Naive thymus-derived CD4-positive, alpha-beta T cell (primary cell): ENCODE measurements around the gene ORC2. TPM values are rescaled to one million over a fixed set of nuclear protein-coding genes. Genes with fewer than 3 reads are reported as not detected.
A peak's percentile ranks its signal among the peaks of the same experiment; 100 is the strongest.

ENCODE experiments used
- ATAC-seq: fragments of 150-1000 bp; cut with Tn5 transposase; 2 replicates; pipeline ENCODE4 v1.10.0; 2021; ENCODE audit warnings: mild to moderate bottlenecking, moderate library complexity
- CTCF ChIA-PET: fragments of 350-600 bp; sonication (Branson Sonifier 250); formaldehyde crosslinking; loops from one replicate; lab custom pipeline; 2021; ENCODE audit warnings: antibody characterized with exemption; lab: Charles Lee
- POLR2A ChIA-PET: fragments of 350-600 bp; sonication (Branson Sonifier 250); formaldehyde crosslinking; loops from one replicate; lab custom pipeline; 2021; ENCODE audit warnings: antibody characterized with exemption, inconsistent platforms; lab: Charles Lee
- DNase-seq, 9 donors: peaks; one replicate each; pipeline versions ENCODE4 v3.0.0 to v3.0.0-alpha.2; 2020 to 2022; ENCODE audit warnings: mixed read lengths in 1 of 9
- H3K27ac ChIP-seq: one replicate; pipeline ENCODE4 v1.7.0; 2013; ENCODE audit warnings: mild to moderate bottlenecking, low read depth, low read length, moderate library complexity
- H3K27me3 ChIP-seq, 2 donors: one replicate each; pipeline ENCODE4 v1.7.0; 2013; ENCODE audit warnings: low read length in 2 of 2, mild to moderate bottlenecking in 2 of 2, moderate library complexity in 2 of 2; ENCODE audit not compliant: control insufficient read depth in 2 of 2, insufficient read depth in 2 of 2
- H3K36me3 ChIP-seq, 3 experiments: 1 replicate in 2 of 3; 2 replicates in 1 of 3; pipeline ENCODE4 v1.7.0; 2013; ENCODE audit warnings: low read length in 3 of 3, mild to moderate bottlenecking in 3 of 3, moderate library complexity in 1 of 3; ENCODE audit not compliant: insufficient read depth in 3 of 3, control insufficient read depth in 2 of 3
- H3K4me1 ChIP-seq, 2 donors: one replicate each; pipeline ENCODE4 v1.7.0; 2013; ENCODE audit warnings: low read length in 2 of 2, mild to moderate bottlenecking in 2 of 2, moderate library complexity in 1 of 2; ENCODE audit not compliant: control insufficient read depth in 2 of 2, insufficient read depth in 2 of 2
- H3K4me3 ChIP-seq: 2 replicates; pipeline ENCODE4 v1.7.0; 2013; ENCODE audit warnings: mild to moderate bottlenecking, low read length
- H3K9me3 ChIP-seq, 3 experiments: 1 replicate in 2 of 3; 2 replicates in 1 of 3; pipeline ENCODE4 v1.7.0; 2013; ENCODE audit warnings: low read length in 3 of 3; ENCODE audit not compliant: control insufficient read depth in 2 of 3
- H3K27ac Mint-ChIP-seq, 9 donors: one replicate each; pipeline ENCODE4 v1.8.0; 2020 to 2022; ENCODE audit warnings: mixed read lengths in 9 of 9, mild to moderate bottlenecking in 8 of 9, moderate library complexity in 5 of 9, inconsistent platforms in 2 of 9
- H3K27me3 Mint-ChIP-seq, 5 donors: one replicate each; pipeline ENCODE4 v1.8.0; 2021 to 2022; ENCODE audit warnings: mixed read lengths in 5 of 5, mild to moderate bottlenecking in 1 of 5
- H3K36me3 Mint-ChIP-seq, 5 donors: one replicate each; pipeline ENCODE4 v1.8.0; 2020 to 2022; ENCODE audit warnings: mixed read lengths in 5 of 5, mild to moderate bottlenecking in 3 of 5, inconsistent platforms in 1 of 5
- H3K4me1 Mint-ChIP-seq, 7 donors: one replicate each; pipeline ENCODE4 v1.8.0; 2020 to 2022; ENCODE audit warnings: mixed read lengths in 7 of 7, mild to moderate bottlenecking in 3 of 7, inconsistent platforms in 1 of 7
- H3K4me3 Mint-ChIP-seq, 10 donors: one replicate each; pipeline ENCODE4 v1.8.0; 2020 to 2022; ENCODE audit warnings: mild to moderate bottlenecking in 10 of 10, mixed read lengths in 10 of 10, moderate library complexity in 6 of 10, inconsistent platforms in 2 of 10
- H3K9me3 Mint-ChIP-seq, 11 donors: one replicate each; pipeline ENCODE4 v1.8.0; 2020 to 2022; ENCODE audit warnings: mixed read lengths in 11 of 11, mild to moderate bottlenecking in 4 of 11, inconsistent platforms in 1 of 11, moderate library complexity in 1 of 11
- intact Hi-C, 2 donors: fragments of 100-400 bp; cut with micrococcal nuclease; formaldehyde crosslinking; loops; one replicate each; pipeline ENCODE4 v1.15.1; 2023
- polyA plus RNA-seq, 2 donors: library from polyadenylated mRNA; unstranded; fragments of 300-500 nt; fragmentation: Illumina TruSeq; gene quantifications; one replicate each; pipeline ENCODE4 v1.2.3, GENCODE V29; 2021
- total RNA-seq, 6 experiments: library from RNA in 5 of 6; stranded (reverse) in 5 of 6; gene quantifications; 1 replicate in 5 of 6; 2 replicates in 1 of 6; pipeline ENCODE4 v1.2.3 and lab custom pipeline; 2021 to 2026

The ORC2 gene
- total and polyA plus RNA-seq, 7 experiments from 2014 or later = 9.7 to 78.0 (median 34.5) TPM

GRCh38 chr2:200863782-200864175 lies 99.7 kb downstream of the ORC2 start:
- Mint-ChIP-seq H3K4me1 (peaks cover 30 to 58% (median 48%) of the 10 kb centered on the region in 7 donors), H3K27ac (peak overlapping the region; percentile 99 to 100 (median 100)), H3K4me3 (peak overlapping the region; percentile 89 to 98 (median 94)), H3K27me3 (peaks cover 0 to 2% (median 0%) of the 10 kb centered on the region in 5 donors), H3K9me3 (peaks cover 0 to 10% (median 0%) of the 10 kb centered on the region in 11 donors), H3K36me3 (peaks cover 24 to 46% (median 34%) of the 10 kb centered on the region in 5 donors)
- ATAC-seq (peak; percentile 6), DNase-seq (peak in 1 of 9 donors; percentile 35)
- ChIA-PET POLR2A (interaction anchor here (0.6 to 3.2 kb wide), 47 partner anchors 8 to 1513 kb away, joined by 3 to 156 read pairs (median 5); partner anchors contain the start of genes ALS2, BZW1, CASP10 and CASP8), CTCF (interaction anchor here (0.6 to 1.3 kb wide), 5 partner anchors 23 to 368 kb away, joined by 3 to 4 read pairs (median 3); partner anchors contain the start of gene CASP10)
- H3K36me3 ChIP-seq = peaks cover 9 to 42% (median 22%) of the 10 kb centered on the region in 3 experiments
- intact Hi-C loops = loop anchor here (1.0 to 10.0 kb wide), 17 partner anchors 26 to 917 kb away; partner anchors contain the start of genes BZW1 (in 2 of the 2), NIF3L1 (in 2 of the 2), ORC2 (in 2 of the 2) and PPIL3 (in 2 of the 2)
- H3K27me3 ChIP-seq = no peaks in the 10 kb centered on the region
- H3K4me3 ChIP-seq = peak overlapping the region; percentile 100
- peak overlapping the region; percentile 98 for H3K27ac ChIP-seq
- H3K4me1 ChIP-seq = peaks cover 29% of the 10 kb centered on the region in 2 donors
- no peaks in the 10 kb centered on the region for H3K9me3 ChIP-seq

DNA sequence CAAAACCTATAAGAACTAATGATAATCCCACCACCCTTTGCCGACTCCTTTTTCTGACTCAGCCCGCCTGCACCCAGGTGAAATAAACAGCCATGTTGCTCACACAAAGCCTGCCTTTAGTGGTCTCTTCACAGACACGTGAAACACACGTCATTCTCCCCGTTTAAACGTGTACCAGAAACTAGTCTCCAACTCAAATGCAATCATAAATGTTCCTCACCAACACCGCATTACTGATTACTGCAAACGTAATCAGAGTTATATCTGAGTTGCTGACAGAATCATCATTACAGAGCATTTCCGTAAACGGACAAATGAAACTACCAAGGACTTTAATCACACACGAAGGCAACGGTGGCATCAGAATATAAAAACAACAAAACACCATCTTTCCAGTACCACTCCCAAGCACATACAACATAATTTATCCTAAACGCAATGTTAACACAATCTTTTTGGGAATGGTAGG lies 100.9 kb downstream of the ORC2 start:
- DNase-seq (peak in 8 of 9 donors; percentile 42 to 90 (median 70)), ATAC-seq (peak; percentile 51)
- Histone ChIP-seq H3K36me3 (peaks cover 20 to 54% (median 34%) of the 10 kb centered on the region in 3 experiments), H3K27me3 (no peaks in the 10 kb centered on the region), H3K9me3 (no peaks in the 10 kb centered on the region), H3K4me3 (peak overlapping the region; percentile 100), H3K27ac (peak overlapping the region; percentile 98), H3K4me1 (peaks cover 30 to 38% of the 10 kb centered on the region in 2 donors)
- H3K27ac Mint-ChIP-seq = peak overlapping the region; percentile 99 to 100 (median 100)
- peaks cover 0 to 13% (median 0%) of the 10 kb centered on the region in 11 donors for H3K9me3 Mint-ChIP-seq
- H3K4me3 Mint-ChIP-seq = peak overlapping the region; percentile 89 to 98 (median 94)
- ChIA-PET POLR2A (interaction anchor here (0.6 to 3.2 kb wide), 7 partner anchors 8 to 371 kb away, joined by 3 to 156 read pairs (median 25); partner anchors contain the start of genes NIF3L1 and PPIL3), CTCF (no interaction called here)
- peaks cover 36 to 66% (median 56%) of the 10 kb centered on the region in 7 donors for H3K4me1 Mint-ChIP-seq
- H3K27me3 Mint-ChIP-seq = peaks cover 0 to 2% (median 0%) of the 10 kb centered on the region in 5 donors
- peaks cover 36 to 53% (median 45%) of the 10 kb centered on the region in 5 donors for H3K36me3 Mint-ChIP-seq
- intact Hi-C loops = loop anchor here (1.0 to 10.0 kb wide), 5 partner anchors 209 to 908 kb away; partner anchors contain the start of genes HYCC2 (in 1 of the 2), MAIP1 (in 1 of the 2), TMEM237 (in 1 of the 2) and TYW5 (in 1 of the 2)

DNA sequence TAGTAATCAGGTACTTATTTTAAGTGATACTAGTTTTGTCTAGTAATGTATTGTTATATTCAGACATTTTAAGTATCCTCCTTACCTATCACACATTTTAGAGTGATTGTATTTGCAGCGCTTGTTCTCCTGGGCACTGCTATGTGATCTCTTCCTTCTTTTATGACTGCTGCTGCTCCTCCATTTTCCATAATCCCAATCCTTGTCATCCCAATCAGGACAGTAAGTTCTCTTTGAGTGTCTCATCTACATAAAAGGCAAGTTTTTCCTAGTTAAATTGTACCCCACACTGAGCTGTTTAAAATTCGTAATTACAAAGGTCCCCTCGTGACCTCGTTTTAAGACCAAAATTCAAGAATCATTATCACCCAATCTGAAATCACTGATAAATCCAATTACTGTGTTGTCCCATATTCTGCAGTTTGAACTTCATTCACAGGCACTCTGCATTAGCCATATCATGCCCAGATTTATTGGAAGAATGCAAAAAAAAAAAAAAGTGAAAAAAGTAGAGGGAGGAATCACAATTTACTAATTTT lies 101.8 kb downstream of the ORC2 start:
- H3K27ac ChIP-seq = peak overlapping the region; percentile 98
- H3K4me3 ChIP-seq = peak overlapping the region; percentile 100
- intact Hi-C loops = loop anchor here (1.0 to 10.0 kb wide), 6 partner anchors 8 to 907 kb away; partner anchors contain the start of genes HYCC2 (in 1 of the 2), MAIP1 (in 1 of the 2), TMEM237 (in 1 of the 2) and TYW5 (in 1 of the 2)
- no peaks in the 10 kb centered on the region for H3K9me3 ChIP-seq
- DNase-seq = no peak
- CTCF ChIA-PET = no interaction called here
- H3K27me3 ChIP-seq = no peaks in the 10 kb centered on the region
- ATAC-seq = no peak
- POLR2A ChIA-PET = interaction anchor here (0.6 to 4.7 kb wide), 5 partner anchors 10 to 259 kb away, joined by 3 to 22 read pairs (median 5); partner anchors contain the start of genes NIF3L1, ORC2 and PPIL3
- H3K27ac Mint-ChIP-seq = peak overlapping the region; percentile 78 to 100 (median 100)
- peaks cover 0 to 13% (median 0%) of the 10 kb centered on the region in 11 donors for H3K9me3 Mint-ChIP-seq
- peaks cover 0 to 2% (median 0%) of the 10 kb centered on the region in 5 donors for H3K27me3 Mint-ChIP-seq
- H3K4me1 Mint-ChIP-seq = peaks cover 36 to 68% (median 63%) of the 10 kb centered on the region in 7 donors
- H3K4me1 ChIP-seq = peaks cover 30 to 38% of the 10 kb centered on the region in 2 donors
- peaks cover 29 to 63% (median 43%) of the 10 kb centered on the region in 3 experiments for H3K36me3 ChIP-seq
- peak overlapping the region; percentile 89 to 98 (median 94) for H3K4me3 Mint-ChIP-seq
- peaks cover 39 to 60% (median 54%) of the 10 kb centered on the region in 5 donors for H3K36me3 Mint-ChIP-seq

DNA sequence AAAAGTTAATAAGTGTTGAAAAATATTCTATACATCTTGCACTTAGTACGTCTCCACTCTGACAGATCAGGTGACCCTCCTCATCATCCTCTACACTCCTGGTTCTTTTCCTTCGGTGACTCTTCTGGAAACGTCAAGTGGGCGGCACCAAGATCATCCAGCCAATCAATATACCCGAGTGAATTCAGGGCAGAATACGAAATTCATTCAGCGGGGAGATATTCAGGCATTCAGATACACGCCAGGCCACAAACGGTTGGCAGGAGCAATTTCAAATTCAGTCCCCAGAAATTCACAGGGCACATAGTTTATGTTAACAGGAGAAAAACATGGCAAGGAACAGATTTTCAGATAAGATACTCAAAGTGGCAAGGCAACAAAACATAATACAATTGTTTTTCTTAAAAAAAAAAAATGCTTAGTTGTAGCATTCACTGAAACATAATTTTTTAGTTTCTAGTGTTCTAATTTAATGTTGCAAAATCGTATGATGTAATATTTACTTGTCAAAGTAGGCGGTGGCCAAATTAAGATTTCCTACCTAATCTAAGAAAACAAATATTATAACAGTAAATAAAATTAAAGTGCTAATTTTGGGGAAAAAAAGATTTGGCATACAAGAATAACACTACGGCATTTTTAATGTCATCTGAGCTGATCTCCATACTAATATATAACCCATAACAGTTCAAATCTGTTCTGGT lies 103.2 kb downstream of the ORC2 start:
- Mint-ChIP-seq H3K36me3 (peaks cover 39 to 67% (median 58%) of the 10 kb centered on the region in 5 donors), H3K4me3 (peak overlapping the region; percentile 84 to 98 (median 94)), H3K9me3 (peaks cover 0 to 13% (median 0%) of the 10 kb centered on the region in 11 donors), H3K27ac (peak overlapping the region; percentile 57 to 87 (median 84)), H3K4me1 (peaks cover 36 to 73% (median 67%) of the 10 kb centered on the region in 7 donors), H3K27me3 (peaks cover 0 to 2% (median 0%) of the 10 kb centered on the region in 5 donors)
- H3K36me3 ChIP-seq = peaks cover 32 to 77% (median 49%) of the 10 kb centered on the region in 3 experiments
- ChIA-PET POLR2A (interaction anchor here (1.1 to 4.7 kb wide), 4 partner anchors 12 to 49 kb away, joined by 5 to 22 read pairs (median 11); partner anchors contain the start of genes BZW1, NIF3L1 and PPIL3), CTCF (interaction anchor here (1.0 kb wide), 1 partner anchor 17 kb away, joined by 4 read pairs; no protein-coding TSS in a partner anchor)
- no peaks in the 10 kb centered on the region for H3K27me3 ChIP-seq
- peak overlapping the region; percentile 98 for H3K27ac ChIP-seq
- intact Hi-C loops = loop anchor here (5.0 to 10.0 kb wide), 4 partner anchors 285 to 905 kb away; partner anchors contain the start of genes MAIP1 (in 1 of the 2), TMEM237 (in 1 of the 2) and TYW5 (in 1 of the 2)
- DNase-seq (peak in 2 of 9 donors; percentile 5 to 50), ATAC-seq (no peak)
- peaks cover 29 to 41% of the 10 kb centered on the region in 2 donors for H3K4me1 ChIP-seq
- peak overlapping the region; percentile 8 for H3K4me3 ChIP-seq
- H3K9me3 ChIP-seq = no peaks in the 10 kb centered on the region

Other genes with a start within 250 kb of the ORC2 start
- 100 to 1,000 TPM; 127 to 246 (median 207) TPM for gene BZW1, start 151.8 kb downstream of the ORC2 start, total RNA-seq
- gene BZW1, start 151.8 kb downstream of the ORC2 start, polyA plus RNA-seq = 100 to 1,000 TPM; 155 to 162 TPM
- 100 to 1,000 TPM; 134 to 974 (median 502) TPM for gene CLK1, start 99.0 kb downstream of the ORC2 start, total RNA-seq
- gene CLK1, start 99.0 kb downstream of the ORC2 start, polyA plus RNA-seq = 10 to 100 TPM; 24.8 to 61.6 TPM
- 10 to 100 TPM; 28.5 to 69.7 (median 49.1) TPM for gene PPIL3, start 74.6 kb downstream of the ORC2 start, total RNA-seq
- 10 to 100 TPM; 28.3 to 31.5 TPM for gene PPIL3, start 74.6 kb downstream of the ORC2 start, polyA plus RNA-seq
- gene NIF3L1, start 74.3 kb downstream of the ORC2 start, total RNA-seq = 10 to 100 TPM; 11.5 to 33.9 (median 31.4) TPM
- gene NIF3L1, start 74.3 kb downstream of the ORC2 start, polyA plus RNA-seq = 10 to 100 TPM; 20.5 to 32.8 TPM
- gene HYCC2, start 108.0 kb upstream of the ORC2 start, total RNA-seq = 10 to 100 TPM; 34.8 to 38.3 (median 36.1) TPM
- gene HYCC2, start 108.0 kb upstream of the ORC2 start, polyA plus RNA-seq = 10 to 100 TPM; 20.8 to 27.0 TPM
- 100 to 1,000 TPM in 1 of 5 experiments, 10 to 100 TPM in 4; 18.3 to 109 (median 38.3) TPM for gene NDUFB3, start 108.3 kb upstream of the ORC2 start, total RNA-seq
- 100 to 1,000 TPM; 246 to 361 TPM for gene NDUFB3, start 108.3 kb upstream of the ORC2 start, polyA plus RNA-seq
- gene CFLAR, start 152.5 kb upstream of the ORC2 start, total RNA-seq = 100 to 1,000 TPM; 168 to 253 (median 185) TPM
- 10 to 100 TPM; 63.9 to 95.7 TPM for gene CFLAR, start 152.5 kb upstream of the ORC2 start, polyA plus RNA-seq
- 10 to 100 TPM; 29.0 to 49.8 (median 42.9) TPM for gene CASP10, start 219.5 kb upstream of the ORC2 start, total RNA-seq
- 10 to 100 TPM; 15.9 to 18.9 TPM for gene CASP10, start 219.5 kb upstream of the ORC2 start, polyA plus RNA-seq